HUES48 (cell line): ENCODE results near the gene SEMA3C.
A peak's percentile ranks its signal among the peaks of the same experiment; 100 is the strongest.

Experiments
- H3K27ac ChIP-seq: one replicate; pipeline ENCODE4 v1.7.0; 2013; ENCODE audit warnings: low read depth, low read length, inconsistent platforms
- H3K27me3 ChIP-seq: 2 replicates; pipeline ENCODE4 v1.6.1; 2013; ENCODE audit warnings: mild to moderate bottlenecking, low read length; ENCODE audit not compliant: control insufficient read depth, insufficient read depth
- H3K36me3 ChIP-seq: 2 replicates; pipeline ENCODE4 v1.6.1; 2013; ENCODE audit warnings: low read length; ENCODE audit not compliant: control insufficient read depth, insufficient read depth
- H3K4me1 ChIP-seq: 2 replicates; pipeline ENCODE4 v1.6.1; 2013; ENCODE audit warnings: mild to moderate bottlenecking, low read length; ENCODE audit not compliant: control insufficient read depth, insufficient read depth
- H3K4me3 ChIP-seq: 2 replicates; pipeline ENCODE4 v1.5.1; 2013; ENCODE audit warnings: mild to moderate bottlenecking, low read depth, low read length
- H3K9ac ChIP-seq: 2 replicates; pipeline ENCODE4 v1.6.1; 2013; ENCODE audit warnings: mild to moderate bottlenecking, low read depth, low read length, moderate library complexity
- H3K9me3 ChIP-seq: 2 replicates; pipeline ENCODE4 v1.6.1; 2013; ENCODE audit warnings: low read length; ENCODE audit not compliant: control insufficient read depth, insufficient read depth

SEMA3C gene

DNA sequence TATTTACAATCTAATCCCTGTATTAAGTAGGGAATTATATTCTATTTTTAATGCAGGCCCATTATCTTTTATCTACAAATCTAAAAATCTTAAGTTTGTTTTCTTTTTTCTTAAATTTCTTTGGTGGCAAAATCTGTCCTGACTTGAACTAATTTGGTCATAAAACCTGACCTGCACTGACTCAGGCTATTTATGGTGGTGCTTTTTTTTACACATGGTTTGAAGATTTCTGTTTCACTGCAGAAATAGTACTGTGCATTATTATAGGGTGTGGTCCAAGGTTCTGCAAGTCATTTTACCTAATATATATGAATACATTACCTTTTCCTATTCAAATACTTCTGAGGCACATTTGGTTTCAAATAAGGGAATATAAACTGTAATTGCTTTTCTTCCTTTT, 143.4 kb downstream of the SEMA3C start:
- Histone ChIP-seq H3K9me3 (no peaks in the 10 kb centered on the region), H3K27ac (no peak overlapping the region), H3K4me1 (peaks cover 19% of the 10 kb centered on the region; the same call in 1 of the 2 replicates), H3K9ac (no peak overlapping the region), H3K36me3 (no peaks in the 10 kb centered on the region), H3K27me3 (peaks cover 25% of the 10 kb centered on the region; the same call in 1 of the 2 replicates), H3K4me3 (no peak overlapping the region)

DNA sequence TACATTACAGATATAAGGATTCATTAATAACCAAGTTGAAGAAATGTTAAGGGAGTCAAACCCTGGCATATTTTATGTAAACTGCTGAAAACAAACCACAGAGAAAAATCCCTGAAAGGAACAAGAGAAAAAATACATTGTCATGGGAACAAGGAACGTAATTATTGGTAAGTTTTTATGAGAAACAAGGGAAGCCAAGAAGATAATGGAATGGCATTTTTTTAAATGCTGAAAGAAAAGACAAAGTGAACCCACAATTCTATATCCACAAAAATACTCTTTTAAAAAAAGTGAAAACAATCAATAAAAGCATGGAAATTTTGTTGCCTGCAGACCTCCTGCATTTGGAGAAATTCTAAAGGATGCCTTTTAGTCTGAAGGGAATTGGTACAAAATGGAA, 144.0 kb downstream of the SEMA3C start:
- H3K27ac ChIP-seq = no peak overlapping the region
- peaks cover 25% of the 10 kb centered on the region; the same call in 1 of the 2 replicates for H3K27me3 ChIP-seq
- H3K4me3 ChIP-seq = no peak overlapping the region
- no peaks in the 10 kb centered on the region for H3K36me3 ChIP-seq
- peaks cover 19% of the 10 kb centered on the region; the same call in 1 of the 2 replicates for H3K4me1 ChIP-seq
- H3K9ac ChIP-seq = no peak overlapping the region
- no peaks in the 10 kb centered on the region for H3K9me3 ChIP-seq

DNA sequence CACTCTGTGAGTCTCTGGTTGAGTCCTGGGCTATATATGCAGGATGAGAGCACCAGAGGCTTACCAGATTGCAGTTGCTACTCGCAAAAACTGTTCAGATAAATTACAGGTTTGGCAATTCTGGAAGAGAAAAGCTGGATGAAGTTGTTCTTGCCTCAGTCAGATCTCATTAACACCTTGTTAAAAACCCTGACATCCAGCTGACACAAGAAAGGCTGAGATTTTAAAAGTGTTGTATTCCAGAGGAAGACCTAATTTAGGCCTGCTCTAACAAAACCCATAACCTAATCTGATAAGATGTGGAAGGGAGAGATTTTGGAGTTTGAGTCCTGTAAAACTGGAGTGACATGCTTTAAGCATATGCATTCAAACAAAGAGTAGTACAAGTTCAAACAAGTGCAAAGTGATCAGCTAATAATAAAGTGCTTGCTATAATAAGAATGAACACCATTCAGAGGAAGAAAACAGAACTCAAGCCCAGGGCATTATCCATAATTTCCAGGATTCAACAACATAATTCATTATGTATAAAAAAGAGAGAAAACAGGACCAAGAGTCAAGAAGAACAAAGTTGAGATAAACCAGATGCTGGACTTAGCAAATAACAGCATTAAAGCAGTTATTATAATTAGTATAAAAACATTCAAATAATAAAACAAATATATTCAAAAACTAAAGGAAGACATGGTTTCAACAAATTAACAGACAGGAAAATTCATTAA, 144.9 kb downstream of the SEMA3C start:
- Histone ChIP-seq H3K9me3 (no peaks in the 10 kb centered on the region), H3K4me1 (peaks cover 19% of the 10 kb centered on the region; the same call in 1 of the 2 replicates), H3K4me3 (no peak overlapping the region), H3K9ac (no peak overlapping the region), H3K27me3 (peaks cover 25% of the 10 kb centered on the region; the same call in 1 of the 2 replicates), H3K27ac (no peak overlapping the region), H3K36me3 (no peaks in the 10 kb centered on the region)

DNA sequence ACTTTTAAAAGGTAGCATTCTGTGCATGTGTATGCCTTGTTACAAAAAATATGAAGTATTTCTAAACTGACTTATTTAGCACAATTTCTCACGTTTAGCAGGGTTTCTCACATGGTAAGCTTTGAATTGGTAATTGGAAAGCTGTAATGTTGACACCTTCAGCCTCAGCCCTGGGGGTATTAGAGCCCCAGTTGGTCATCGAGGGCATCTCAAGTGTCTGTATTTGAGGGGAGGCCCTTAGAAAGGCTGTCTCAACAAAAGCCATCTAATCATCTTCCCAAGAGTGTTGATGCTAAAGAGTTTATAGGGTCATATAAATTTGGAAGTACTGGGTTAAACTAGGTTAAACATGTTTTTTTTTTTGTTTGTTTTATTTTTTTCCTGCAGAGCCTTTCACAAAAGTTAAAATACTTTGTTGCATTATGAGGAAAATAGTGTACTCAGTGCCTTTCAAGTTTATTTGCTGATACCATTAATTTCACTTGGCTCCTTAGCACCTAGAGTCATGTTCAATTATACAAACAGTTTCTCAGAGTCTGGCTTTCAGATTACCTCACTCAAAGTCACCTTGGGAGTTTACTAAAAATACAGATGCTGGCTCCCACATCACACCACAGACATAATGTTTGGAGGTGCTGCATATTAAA, 146.4 kb downstream of the SEMA3C start:
- no peaks in the 10 kb centered on the region for H3K36me3 ChIP-seq
- no peak overlapping the region for H3K4me3 ChIP-seq
- peaks cover 19% of the 10 kb centered on the region; the same call in 1 of the 2 replicates for H3K4me1 ChIP-seq
- no peak overlapping the region for H3K9ac ChIP-seq
- no peak overlapping the region for H3K27ac ChIP-seq
- peaks cover 25% of the 10 kb centered on the region; the same call in 1 of the 2 replicates for H3K27me3 ChIP-seq
- no peaks in the 10 kb centered on the region for H3K9me3 ChIP-seq

DNA sequence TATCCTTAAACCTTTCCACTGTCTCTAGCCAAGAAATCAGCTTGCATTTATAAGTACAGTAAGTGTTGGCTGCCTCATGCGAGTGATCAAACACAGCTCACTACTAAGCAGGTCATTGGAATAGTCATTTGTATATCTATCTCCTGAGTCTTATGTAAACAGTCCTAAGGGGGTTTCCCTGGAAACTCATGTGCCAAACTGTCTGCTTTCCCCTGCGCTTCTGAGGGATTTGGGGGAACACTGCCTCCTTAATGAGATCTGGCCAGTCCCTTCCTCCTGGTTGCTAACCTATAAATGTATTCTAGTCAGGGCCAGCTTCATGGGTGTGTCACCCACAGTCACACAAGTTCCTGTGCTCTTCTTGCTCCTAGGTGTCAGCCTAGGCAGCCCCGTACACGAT, 147.3 kb downstream of the SEMA3C start:
- peaks cover 31% of the 10 kb centered on the region for H3K27me3 ChIP-seq
- no peaks in the 10 kb centered on the region for H3K36me3 ChIP-seq
- no peak overlapping the region for H3K27ac ChIP-seq
- no peak overlapping the region for H3K4me3 ChIP-seq
- no peaks in the 10 kb centered on the region for H3K9me3 ChIP-seq
- H3K9ac ChIP-seq = no peak overlapping the region
- peaks cover 19% of the 10 kb centered on the region; the same call in 1 of the 2 replicates for H3K4me1 ChIP-seq

DNA sequence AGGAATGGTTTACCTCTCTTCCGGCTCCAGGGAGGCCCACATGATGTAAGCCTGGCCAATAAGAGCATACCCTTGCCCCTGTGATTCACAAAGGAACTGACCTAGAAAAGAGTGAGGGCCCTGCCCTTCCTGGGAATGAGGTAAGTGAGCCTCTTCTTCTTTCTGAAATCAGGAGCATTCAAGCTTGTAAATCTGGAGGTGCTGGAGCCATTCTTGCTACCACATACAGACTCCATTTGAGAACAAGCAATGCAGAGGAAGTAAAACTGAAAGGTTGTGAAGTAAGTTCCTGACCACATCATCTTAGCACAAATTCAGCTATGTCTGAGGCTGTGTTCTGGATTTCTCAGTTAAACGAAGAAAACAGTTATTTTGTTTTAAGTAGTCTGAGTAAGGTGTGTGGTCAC, 148.2 kb downstream of the SEMA3C start:
- Histone ChIP-seq H3K9ac (no peak overlapping the region), H3K4me1 (peaks cover 19% of the 10 kb centered on the region; the same call in 1 of the 2 replicates), H3K4me3 (no peak overlapping the region), H3K9me3 (no peaks in the 10 kb centered on the region), H3K27me3 (peaks cover 39% of the 10 kb centered on the region), H3K27ac (no peak overlapping the region), H3K36me3 (no peaks in the 10 kb centered on the region)

DNA sequence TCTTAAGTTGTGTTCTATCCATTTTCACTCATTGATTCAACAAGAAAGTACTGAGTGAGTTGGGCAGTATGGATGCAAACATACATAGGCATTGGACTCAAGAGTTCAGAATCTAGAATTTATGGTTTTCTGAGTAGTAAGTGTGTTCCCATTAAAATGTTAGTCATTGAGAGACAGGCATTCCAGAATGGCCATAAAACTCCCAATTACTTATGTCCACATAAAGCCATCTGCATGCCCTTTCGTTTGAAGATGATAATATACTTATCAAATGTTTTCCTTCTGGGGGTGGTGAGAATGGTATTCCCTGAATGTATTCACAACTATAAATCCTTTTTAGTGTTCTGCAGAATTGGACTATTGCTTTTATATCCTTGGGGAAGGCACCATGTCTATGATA, 148.8 kb downstream of the SEMA3C start:
- H3K4me3 ChIP-seq = no peak overlapping the region
- H3K27ac ChIP-seq = no peak overlapping the region
- H3K36me3 ChIP-seq = no peaks in the 10 kb centered on the region
- peaks cover 19% of the 10 kb centered on the region; the same call in 1 of the 2 replicates for H3K4me1 ChIP-seq
- H3K9me3 ChIP-seq = no peaks in the 10 kb centered on the region
- H3K9ac ChIP-seq = no peak overlapping the region
- peaks cover 45% of the 10 kb centered on the region for H3K27me3 ChIP-seq

DNA sequence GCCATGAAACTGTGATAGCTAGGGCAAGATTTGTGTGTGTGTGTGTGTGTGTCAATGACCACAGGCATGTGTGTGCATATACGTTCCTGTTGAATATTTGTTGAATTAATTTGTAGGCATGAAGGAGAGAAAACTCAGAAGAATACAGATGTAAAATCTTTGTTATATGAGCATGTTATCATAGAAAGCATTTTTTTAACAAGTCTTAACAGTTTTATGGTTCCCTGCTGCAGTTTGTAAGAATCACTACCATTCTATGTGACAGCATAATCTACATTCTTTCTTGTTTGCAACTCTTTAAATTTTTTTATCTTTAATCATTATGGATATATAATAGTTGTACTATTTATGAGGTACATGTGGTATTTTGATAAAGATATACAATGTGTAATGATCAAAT, 150.1 kb downstream of the SEMA3C start:
- H3K27me3 ChIP-seq = peaks cover 46% of the 10 kb centered on the region
- H3K36me3 ChIP-seq = no peaks in the 10 kb centered on the region
- H3K9me3 ChIP-seq = no peaks in the 10 kb centered on the region
- no peak overlapping the region for H3K27ac ChIP-seq
- H3K9ac ChIP-seq = no peak overlapping the region
- H3K4me3 ChIP-seq = no peak overlapping the region
- peaks cover 24% of the 10 kb centered on the region for H3K4me1 ChIP-seq

DNA sequence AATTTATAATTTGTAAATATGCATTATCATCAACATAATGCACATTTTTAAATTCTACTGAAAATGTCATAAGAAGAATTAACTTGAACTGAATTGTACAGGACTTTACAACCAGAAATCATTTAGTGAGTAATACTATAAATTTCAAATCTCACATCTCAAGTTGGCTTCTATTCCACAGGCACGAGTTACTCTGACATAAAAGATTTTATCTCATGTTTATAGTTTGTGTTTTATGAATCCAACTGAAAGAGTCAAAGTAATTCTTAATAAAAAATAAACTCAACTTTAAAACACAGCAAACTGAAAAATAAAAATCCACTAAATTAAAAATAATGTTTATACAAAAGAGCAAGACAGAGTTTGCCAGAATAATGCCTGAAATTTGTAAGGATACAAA, 151.2 kb downstream of the SEMA3C start:
- H3K9ac ChIP-seq = no peak overlapping the region
- H3K27me3 ChIP-seq = peaks cover 49% of the 10 kb centered on the region
- no peaks in the 10 kb centered on the region for H3K9me3 ChIP-seq
- no peak overlapping the region for H3K4me3 ChIP-seq
- no peaks in the 10 kb centered on the region for H3K36me3 ChIP-seq
- peaks cover 35% of the 10 kb centered on the region for H3K4me1 ChIP-seq
- H3K27ac ChIP-seq = no peak overlapping the region

DNA sequence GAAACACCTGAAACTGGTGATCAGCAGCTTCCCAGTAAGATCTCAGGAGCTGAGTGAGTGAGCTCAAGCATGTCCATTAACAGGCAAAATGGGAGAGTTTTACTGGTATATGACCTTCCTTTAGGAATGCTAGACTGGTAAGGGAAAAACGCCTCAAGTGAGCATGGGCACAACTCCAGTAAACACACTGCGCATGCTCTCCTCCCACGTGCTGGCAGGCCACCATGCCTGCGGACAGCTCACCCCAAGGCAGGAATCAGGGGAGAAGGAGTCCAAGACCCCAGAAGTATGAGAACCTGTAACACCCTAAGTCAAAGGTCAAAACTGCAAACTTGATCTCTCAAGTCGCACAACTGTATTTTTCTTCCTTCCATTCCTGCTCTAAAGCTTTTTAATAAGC, 152.1 kb downstream of the SEMA3C start:
- Histone ChIP-seq H3K9ac (no peak overlapping the region), H3K27ac (no peak overlapping the region), H3K4me1 (peaks cover 30% of the 10 kb centered on the region), H3K9me3 (no peaks in the 10 kb centered on the region), H3K36me3 (no peaks in the 10 kb centered on the region), H3K27me3 (peaks cover 48% of the 10 kb centered on the region), H3K4me3 (no peak overlapping the region)

DNA sequence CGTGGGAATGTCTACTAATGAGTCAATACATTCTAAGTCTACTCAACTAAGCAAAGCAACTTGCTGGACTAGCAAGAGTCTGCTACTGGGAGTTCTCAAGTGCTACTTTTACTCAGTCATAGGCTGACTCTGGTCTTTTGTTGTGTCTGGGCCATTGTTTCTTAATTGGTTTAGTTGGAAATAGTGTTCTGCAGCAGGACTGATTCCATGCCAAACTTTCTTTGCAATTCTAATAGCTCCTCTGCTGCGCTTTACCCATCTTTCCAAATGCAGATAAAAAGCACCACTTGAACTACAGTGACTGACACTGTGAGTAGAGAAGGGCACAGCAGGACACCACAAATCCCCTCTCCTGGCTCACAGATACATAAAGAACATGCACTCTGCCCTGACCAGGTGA, 154.7 kb downstream of the SEMA3C start:
- H3K9ac ChIP-seq = no peak overlapping the region
- H3K4me1 ChIP-seq = peaks cover 32% of the 10 kb centered on the region
- peaks cover 36% of the 10 kb centered on the region for H3K27me3 ChIP-seq
- H3K36me3 ChIP-seq = no peaks in the 10 kb centered on the region
- H3K27ac ChIP-seq = peak overlapping the region; percentile 83
- peak overlapping the region; percentile 14; the same call in 1 of the 2 replicates for H3K4me3 ChIP-seq
- H3K9me3 ChIP-seq = no peaks in the 10 kb centered on the region
